ENCODE data around the gene PRKCH.

GRCh38 chr14:61438036-61438435, 116.7 kb downstream of the PRKCH start:
- TF ChIP-seq POLR2A (IDR thresholded peaks at IDR 0.05; ENCODE audit: low read depth, low read length) (no peak), MYC (IDR thresholded peaks at IDR 0.05; ENCODE audit: low read depth, low read length) (no peak), CTCF (IDR thresholded peaks at IDR 0.05; ENCODE audit: extremely low read depth in 1 of 2, insufficient read depth in 1 of 2, low read depth in 1 of 2, low read length in 2 of 2) (no peak), POLR2AphosphoS5 (IDR thresholded peaks at IDR 0.05; ENCODE audit: insufficient read depth, low read depth, low read length) (no peak), EZH2 (IDR thresholded peaks at IDR 0.05; ENCODE audit: borderline replicate concordance, low read depth, low read length, severe bottlenecking) (no peak), GATA2 (IDR thresholded peaks at IDR 0.05; ENCODE audit: insufficient read depth, insufficient read length, low read depth, low read length) (no peak), JUN (IDR thresholded peaks at IDR 0.05; ENCODE audit: borderline replicate concordance, insufficient read depth, insufficient read length, low read depth) (no peak)
- TF ChIP-seq, protein P1, sequence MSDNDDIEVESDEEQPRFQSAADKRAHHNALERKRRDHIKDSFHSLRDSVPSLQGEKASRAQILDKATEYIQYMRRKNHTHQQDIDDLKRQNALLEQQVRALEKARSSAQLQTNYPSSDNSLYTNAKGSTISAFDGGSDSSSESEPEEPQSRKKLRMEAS (IDR thresholded peaks at IDR 0.05; ENCODE audit: insufficient read depth, insufficient read length), result no peak
